ENCODE results near the gene OR2T33.
"Not testable (repeated sequence)": the region's sequence is repeated elsewhere in the genome, so short reads cannot be mapped to it uniquely, and the experiment has no call there.

- not testable (repeated sequence) for TF ChIP-seq CTCF (IDR thresholded peaks at IDR 0.05; ENCODE audit: insufficient read depth, low read length); GABPA (IDR thresholded peaks at IDR 0.05; ENCODE audit: low read depth); SPI1 (IDR thresholded peaks at IDR 0.05; ENCODE audit: borderline replicate concordance, low read depth)
Observed at GRCh38 chr1:248306740-248307139, 29.0 kb upstream of the OR2T33 start.

Measured in HL-60 (cell line).